Esophagus (tissue), 2 donors: ENCODE data around the gene SERPINB12. TPM values are rescaled to one million over a fixed set of nuclear protein-coding genes. Genes with fewer than 3 reads are reported as not detected.
A peak's percentile ranks its signal among the peaks of the same experiment; 100 is the strongest.

Source experiments
- H3K27ac ChIP-seq, 2 donors: one replicate each; pipeline ENCODE4 v1.5.1; 2013; ENCODE audit warnings: low read depth in 2 of 2, mild to moderate bottlenecking in 2 of 2, inconsistent platforms in 1 of 2, low read length in 1 of 2, moderate library complexity in 1 of 2
- H3K27me3 ChIP-seq, 2 donors: one replicate each; pipeline ENCODE4 v1.6.1; 2013; ENCODE audit warnings: low read length in 2 of 2, control low read depth in 1 of 2, mild to moderate bottlenecking in 1 of 2; ENCODE audit not compliant: insufficient read depth in 2 of 2, control insufficient read depth in 1 of 2
- H3K36me3 ChIP-seq, 2 donors: one replicate each; pipeline ENCODE4 v1.6.1; 2013; ENCODE audit warnings: low read length in 1 of 2; ENCODE audit not compliant: control insufficient read depth in 2 of 2, insufficient read depth in 2 of 2
- H3K4me1 ChIP-seq, 2 donors: one replicate each; pipeline ENCODE4 v1.6.1; 2013; ENCODE audit warnings: low read length in 1 of 2; ENCODE audit not compliant: control insufficient read depth in 2 of 2, insufficient read depth in 2 of 2
- H3K4me3 ChIP-seq, 2 donors: one replicate each; pipeline ENCODE4 v1.5.1; 2013; ENCODE audit warnings: low read length in 2 of 2, mild to moderate bottlenecking in 2 of 2, low read depth in 1 of 2, moderate library complexity in 1 of 2
- H3K9me3 ChIP-seq, 2 donors: one replicate each; pipeline ENCODE4 v1.6.1; 2013; ENCODE audit warnings: mild to moderate bottlenecking in 2 of 2, low read depth in 1 of 2, low read length in 1 of 2, moderate library complexity in 1 of 2; ENCODE audit not compliant: control insufficient read depth in 2 of 2, insufficient read depth in 1 of 2
- WGBS, 2 donors: extraction: QIAGEN DNeasy Blood & Tissue Kit; methylation state at CpG; one replicate each; pipeline ENCODE4 v1.1.7; 2013; 5-methylcytosine and 5-hydroxymethylcytosine counted together
- polyA plus RNA-seq, 2 donors: library from polyadenylated mRNA; stranded (reverse); fragments of 200-250 nt; gene quantifications; one replicate each; pipeline ENCODE4 v1.2.3, GENCODE V29; 2013
- donor health status: healthy with polysubstance abuse.
- donor health status: Bipolar disorder and iron deficiency.

The SERPINB12 gene
- polyA plus RNA-seq, 2 donors, result 0.16 to 1.4 TPM

- H3K4me3 ChIP-seq, result no peak overlapping the region
- H3K9me3 ChIP-seq, result no peaks in the 10 kb centered on the region
- H3K27ac ChIP-seq, result no peak overlapping the region
- no peaks in the 10 kb centered on the region for H3K36me3 ChIP-seq
- 0 to 32% methylated on average over 1 of the region's 1 CpG for WGBS, 2 donors
- no peaks in the 10 kb centered on the region for H3K27me3 ChIP-seq
- H3K4me1 ChIP-seq, result no peaks in the 10 kb centered on the region
These were observed 26.4 kb upstream of the SERPINB12 start for GRCh38 chr18:63515801-63516200.

DNA sequence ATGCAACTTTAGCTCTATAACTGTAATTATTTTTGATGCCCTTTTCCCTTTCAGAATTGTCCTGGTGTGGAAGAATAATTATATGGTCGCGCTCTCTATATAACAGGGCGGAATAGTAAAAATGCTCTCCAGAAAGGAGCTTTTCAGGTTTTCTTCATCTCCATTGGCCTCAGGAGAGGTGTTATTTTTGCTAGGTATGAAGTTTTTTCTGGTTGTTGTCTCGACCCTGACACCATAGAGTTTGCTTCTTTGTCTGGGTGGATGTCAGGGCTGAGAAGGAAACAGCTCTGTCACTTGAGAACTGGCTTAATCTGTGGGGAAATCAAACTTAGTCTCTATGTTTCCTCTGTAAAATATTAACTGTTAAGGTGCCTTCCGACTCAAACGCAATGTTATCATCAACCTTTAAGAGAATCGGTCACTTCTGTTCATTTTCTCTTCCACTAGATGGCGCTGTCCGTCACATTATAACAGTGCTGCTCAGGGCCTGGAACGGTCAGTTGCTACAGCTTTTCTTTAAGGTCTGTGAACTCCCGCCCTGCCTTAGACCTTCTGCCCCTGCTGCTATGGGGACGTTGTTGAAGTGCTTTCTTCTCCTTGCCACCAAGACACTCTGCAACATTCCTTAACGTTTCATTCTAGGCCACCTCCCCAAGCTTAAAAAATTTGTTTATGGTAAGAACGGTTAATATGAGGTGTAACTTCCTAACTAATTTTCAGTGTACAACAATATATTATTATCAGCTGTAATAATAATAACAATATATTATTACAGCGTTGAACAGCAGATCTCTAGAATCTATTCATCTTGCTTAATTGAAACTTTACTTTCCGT lies 23.8 kb upstream of the SERPINB12 start:
- H3K27me3 ChIP-seq, result no peaks in the 10 kb centered on the region
- WGBS, 2 donors, result 32 to 34% methylated on average over 15 to 16 of the region's 16 CpGs
- no peak overlapping the region for H3K4me3 ChIP-seq
- no peaks in the 10 kb centered on the region for H3K4me1 ChIP-seq
- H3K36me3 ChIP-seq, result peaks cover 0 to 2% of the 10 kb centered on the region in 2 donors
- no peaks in the 10 kb centered on the region for H3K9me3 ChIP-seq
- H3K27ac ChIP-seq, result no peak overlapping the region

- 60 to 73% methylated on average over 3 of the region's 3 CpGs for WGBS, 2 donors
- no peaks in the 10 kb centered on the region for H3K4me1 ChIP-seq
- no peaks in the 10 kb centered on the region for H3K9me3 ChIP-seq
These were observed 22.0 kb upstream of the SERPINB12 start for GRCh38 chr18:63520053-63520685.

DNA sequence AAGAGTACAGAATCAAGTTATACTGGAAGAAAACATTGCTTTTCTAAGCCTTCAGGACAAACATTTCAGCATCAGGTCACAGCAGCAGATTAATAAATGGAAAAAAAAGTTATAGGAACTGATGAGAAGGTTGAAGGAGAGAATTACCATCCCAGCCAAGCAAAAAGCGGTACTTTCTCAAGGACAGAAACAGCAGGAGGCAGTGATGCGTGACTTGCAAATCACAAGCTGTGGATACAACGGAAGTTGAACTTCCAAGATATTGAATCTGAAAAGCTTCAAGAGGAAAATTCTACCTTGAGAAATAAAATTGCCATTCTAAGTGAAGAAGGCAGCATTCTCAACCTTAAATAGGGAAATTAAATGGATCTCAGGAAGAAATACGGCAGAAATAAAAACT lies 18.5 kb upstream of the SERPINB12 start:
- no peak overlapping the region for H3K27ac ChIP-seq
- H3K9me3 ChIP-seq, result no peaks in the 10 kb centered on the region
- no peaks in the 10 kb centered on the region for H3K27me3 ChIP-seq
- WGBS, 2 donors, result 66 to 67% methylated on average over 4 of the region's 4 CpGs
- no peak overlapping the region for H3K4me3 ChIP-seq
- no peaks in the 10 kb centered on the region for H3K4me1 ChIP-seq
- H3K36me3 ChIP-seq, result peaks cover 0 to 2% of the 10 kb centered on the region in 2 donors

More at GRCh38 chr18:63520053-63520685, 22.0 kb upstream of the SERPINB12 start:
- H3K27me3 ChIP-seq, result no peaks in the 10 kb centered on the region
- peaks cover 0 to 2% of the 10 kb centered on the region in 2 donors for H3K36me3 ChIP-seq
- H3K27ac ChIP-seq, result peak overlapping the region; percentile 75 to 81
- H3K4me3 ChIP-seq, result no peak overlapping the region

DNA sequence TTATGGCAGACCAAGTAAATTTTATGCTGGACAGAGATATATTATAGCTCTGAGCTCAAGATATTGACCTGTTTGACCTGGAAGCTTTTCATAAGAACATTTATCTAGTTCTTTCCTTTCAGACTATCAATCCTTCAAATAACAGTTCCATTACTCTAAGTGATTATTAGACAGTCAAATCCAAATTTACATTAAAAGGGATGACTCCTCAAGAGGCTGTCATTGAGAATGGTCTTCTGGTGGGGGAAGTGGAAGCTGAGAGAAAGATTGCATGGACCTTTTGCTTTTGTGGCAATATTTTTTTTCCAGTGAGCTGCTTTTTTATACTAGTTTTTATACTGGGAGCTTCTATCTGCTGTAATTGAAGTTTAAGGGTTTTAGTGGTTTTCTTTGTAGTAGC lies 14.9 kb upstream of the SERPINB12 start:
- H3K27ac ChIP-seq, result no peak overlapping the region
- H3K4me3 ChIP-seq, result no peak overlapping the region
- no peaks in the 10 kb centered on the region for H3K4me1 ChIP-seq
- H3K36me3 ChIP-seq, result no peaks in the 10 kb centered on the region
- H3K9me3 ChIP-seq, result no peaks in the 10 kb centered on the region
- H3K27me3 ChIP-seq, result no peaks in the 10 kb centered on the region

- 68 to 77% methylated on average over 5 of the region's 5 CpGs for WGBS, 2 donors
- Histone ChIP-seq H3K27ac (no peak overlapping the region), H3K9me3 (no peaks in the 10 kb centered on the region), H3K36me3 (no peaks in the 10 kb centered on the region), H3K27me3 (no peaks in the 10 kb centered on the region), H3K4me1 (no peaks in the 10 kb centered on the region), H3K4me3 (no peak overlapping the region)
These were observed 13.2 kb upstream of the SERPINB12 start for GRCh38 chr18:63528863-63529492.

DNA sequence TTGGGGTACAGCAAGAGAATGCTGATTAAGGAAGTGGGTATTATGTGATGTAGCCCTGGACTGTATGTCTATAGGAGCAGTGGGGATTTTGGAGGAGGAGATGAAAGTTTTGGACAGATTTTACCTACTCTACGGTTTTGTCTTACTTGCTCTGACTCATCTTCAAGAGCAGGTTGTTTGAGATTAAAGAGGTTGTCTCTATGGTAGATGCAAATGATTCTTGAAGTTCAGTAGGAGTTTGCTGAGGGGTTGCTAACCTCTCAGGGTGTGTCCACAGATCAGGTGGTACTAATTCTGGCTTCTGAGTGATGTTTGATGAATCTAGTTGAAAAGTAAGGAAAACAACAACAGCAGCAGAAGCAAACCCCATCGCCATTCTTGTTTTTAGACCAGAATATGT lies 9.7 kb upstream of the SERPINB12 start:
- WGBS, 2 donors, result 70 to 78% methylated on average over 2 of the region's 2 CpGs
- Histone ChIP-seq H3K4me3 (no peak overlapping the region), H3K4me1 (no peaks in the 10 kb centered on the region), H3K27ac (no peak overlapping the region), H3K27me3 (no peaks in the 10 kb centered on the region), H3K9me3 (no peaks in the 10 kb centered on the region), H3K36me3 (no peaks in the 10 kb centered on the region)

DNA sequence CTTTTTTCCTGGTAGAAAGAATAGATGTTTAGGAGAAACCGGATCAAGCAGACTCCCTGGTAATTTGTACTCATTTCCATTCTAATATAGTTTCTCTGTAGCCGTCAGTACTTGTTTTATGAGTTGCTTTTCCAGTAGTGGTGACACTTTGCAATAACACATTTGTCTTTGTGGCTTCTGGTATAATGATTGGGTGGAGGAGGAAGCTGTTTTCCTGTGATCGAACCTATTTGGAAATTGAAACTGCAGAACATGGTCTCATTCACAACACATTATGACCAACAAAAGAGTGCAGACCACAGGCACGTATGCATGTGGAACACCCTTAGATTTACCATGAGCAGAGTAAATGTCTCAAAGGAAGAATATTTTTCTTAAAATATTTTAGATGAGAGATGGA lies 7.6 kb upstream of the SERPINB12 start:
- WGBS, 2 donors, result 42 to 43% methylated on average over 4 of the region's 4 CpGs
- Histone ChIP-seq H3K27ac (peak overlapping the region; percentile 29 to 64), H3K27me3 (no peaks in the 10 kb centered on the region)

DNA sequence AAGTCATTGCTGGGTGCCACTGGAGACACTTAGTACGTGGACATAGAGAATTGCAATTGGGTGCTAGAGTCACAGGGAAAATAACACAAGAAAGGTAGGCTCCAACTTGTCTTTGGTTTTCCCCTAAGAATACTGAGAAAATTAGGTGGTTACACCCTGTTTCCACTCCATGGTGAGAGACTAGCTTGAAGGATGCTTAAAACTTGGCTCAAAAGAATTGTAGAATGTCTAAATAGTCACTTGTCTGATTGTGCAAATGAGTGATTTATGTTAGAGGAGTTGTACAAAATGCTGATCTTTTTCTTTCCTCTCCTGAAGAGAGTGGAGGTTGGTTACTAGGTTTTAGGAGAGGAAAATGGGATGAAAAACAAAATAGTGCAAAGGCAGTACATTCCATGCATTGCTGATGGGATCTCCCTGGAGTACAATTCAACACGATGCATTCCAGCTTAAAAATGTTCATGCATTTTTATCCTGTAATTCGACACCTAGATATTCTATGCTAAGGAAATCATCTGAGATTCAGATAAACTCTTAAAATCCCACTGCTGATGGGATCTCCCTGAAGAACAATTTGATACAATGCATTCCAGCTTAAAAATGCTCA lies 2.2 kb upstream of the SERPINB12 start:
- no peaks in the 10 kb centered on the region for H3K4me1 ChIP-seq
- H3K9me3 ChIP-seq, result no peaks in the 10 kb centered on the region
- no peaks in the 10 kb centered on the region for H3K27me3 ChIP-seq
- H3K4me3 ChIP-seq, result no peak overlapping the region
- WGBS, 2 donors, result 43 to 48% methylated on average over 3 of the region's 3 CpGs
- no peaks in the 10 kb centered on the region for H3K36me3 ChIP-seq
- no peak overlapping the region for H3K27ac ChIP-seq

More for the DNA sequence above, 7.6 kb upstream of the SERPINB12 start:
- no peaks in the 10 kb centered on the region for H3K9me3 ChIP-seq
- no peaks in the 10 kb centered on the region for H3K36me3 ChIP-seq
- H3K4me1 ChIP-seq, result no peaks in the 10 kb centered on the region
- H3K4me3 ChIP-seq, result no peak overlapping the region
